NOMO-1 treated with dmso at 0.1 percent for 144 hours (cell line): Measurements from ENCODE around the gene CLDN12.

Experiments used
- DNase-seq: peaks from one replicate; lab custom pipeline; 2025; ENCODE audit not compliant: unreplicated experiment; lab: John Stamatoyannopoulos, UW

The CLDN12 gene

DNA sequence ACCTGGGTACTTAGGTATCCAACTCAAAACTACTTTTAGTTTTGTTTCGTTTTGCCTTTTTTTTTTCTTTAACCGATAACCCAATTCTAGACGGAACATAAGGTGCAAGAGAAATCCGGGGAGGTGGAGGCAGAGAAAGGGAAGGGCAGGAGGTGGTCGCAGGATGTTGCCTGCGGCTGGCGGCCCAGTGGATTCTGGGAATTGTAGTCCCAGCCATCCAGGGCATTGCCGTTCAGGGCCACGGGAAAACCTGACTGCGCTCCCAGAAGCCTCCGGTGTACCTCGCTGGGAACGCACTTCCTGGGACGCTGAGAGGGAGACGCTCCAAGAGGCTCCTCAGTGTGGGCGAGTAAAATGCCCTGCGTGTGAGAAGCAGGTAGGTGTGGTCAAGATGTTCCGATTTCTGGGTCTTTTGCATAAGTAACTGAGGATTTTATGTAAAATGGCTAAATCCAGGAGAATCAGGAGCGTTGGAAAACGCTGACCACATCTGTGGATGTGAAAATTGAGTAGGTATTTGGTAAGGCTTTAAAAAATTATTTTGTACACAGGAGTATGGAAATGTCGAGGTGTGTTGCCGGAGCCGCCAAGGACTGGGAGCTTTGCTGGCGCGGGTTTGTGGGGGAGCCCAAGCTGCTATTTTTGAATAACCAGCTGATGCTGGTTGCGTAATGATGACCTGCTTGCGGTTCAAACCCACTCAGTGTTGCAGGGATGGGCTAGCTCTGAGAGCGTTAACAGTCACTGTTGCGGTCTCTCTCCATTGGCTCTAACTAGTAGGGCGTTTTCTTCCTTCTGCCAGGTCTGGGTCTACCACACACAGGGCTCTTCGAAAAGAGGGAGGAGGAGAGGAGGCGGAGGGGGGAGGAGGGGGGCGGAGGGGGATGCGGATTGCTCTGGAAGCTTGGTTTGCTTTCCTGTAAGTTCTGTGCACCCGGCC, at the start of gene CLDN12:
TSS of gene CLDN12 (plus strand) at position 288 of the 940 bp plus-strand sequence. CDS start 9,216 bp downstream, outside the sequence.
- DNase-seq, result peak; percentile 100

DNA sequence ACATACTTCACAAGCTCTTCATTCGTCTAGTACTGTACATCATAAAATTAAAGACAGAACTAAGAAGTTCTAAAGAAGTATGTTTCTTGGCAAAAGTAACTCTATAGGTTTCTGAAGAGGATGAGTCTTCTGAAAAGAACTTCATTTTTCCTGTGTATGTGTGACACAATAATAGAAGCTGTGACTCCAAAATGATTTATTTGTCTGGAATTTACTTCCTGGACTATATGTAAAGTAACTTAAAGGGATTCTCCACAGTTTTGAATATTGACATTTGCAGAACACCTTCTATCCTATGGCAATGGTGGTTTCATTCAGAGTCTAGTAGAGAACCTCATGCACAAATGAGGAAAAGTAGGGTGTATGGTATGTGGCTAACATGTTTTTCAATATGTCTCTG, 19.8 kb upstream of the CLDN12 start:
- no peak for DNase-seq

DNA sequence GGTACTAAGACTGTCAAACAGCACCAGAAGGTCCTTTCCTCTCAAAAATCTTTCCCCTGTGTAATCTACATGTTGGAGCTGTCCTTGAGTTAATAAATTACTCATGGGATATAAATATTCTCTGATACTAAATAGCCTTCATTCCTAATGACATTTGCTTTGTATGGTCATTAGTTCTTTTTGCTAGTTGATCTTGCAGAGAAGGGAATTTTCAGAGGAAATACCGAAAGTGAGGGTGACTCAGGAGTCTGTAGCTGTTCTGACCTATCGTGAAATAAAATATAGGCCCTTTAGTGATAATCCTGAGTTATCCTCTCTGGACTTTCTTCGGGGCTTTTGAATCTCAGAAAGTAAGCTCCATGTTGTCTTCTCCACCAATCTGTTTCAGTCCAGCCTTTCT, 19.4 kb upstream of the CLDN12 start:
- DNase-seq, result no peak

DNA sequence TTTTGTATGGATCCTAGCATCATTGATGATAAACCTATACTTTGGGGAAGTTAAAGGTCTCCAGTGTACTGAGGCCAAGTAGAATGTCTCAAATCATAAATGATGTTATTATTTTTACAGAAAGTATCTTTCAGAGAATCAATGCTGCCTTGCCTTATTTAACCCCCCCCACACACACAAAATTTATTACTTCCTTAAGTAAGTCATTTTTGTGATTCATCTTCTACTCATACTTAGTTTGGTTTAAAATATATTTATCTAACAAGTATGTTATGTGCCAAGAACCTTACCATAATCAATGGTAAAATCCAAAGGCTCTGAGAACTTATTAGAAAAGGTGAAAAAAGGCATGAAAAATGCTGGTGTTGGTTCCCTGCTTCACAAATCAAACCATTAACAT, 18.8 kb upstream of the CLDN12 start:
- DNase-seq, result no peak

DNA sequence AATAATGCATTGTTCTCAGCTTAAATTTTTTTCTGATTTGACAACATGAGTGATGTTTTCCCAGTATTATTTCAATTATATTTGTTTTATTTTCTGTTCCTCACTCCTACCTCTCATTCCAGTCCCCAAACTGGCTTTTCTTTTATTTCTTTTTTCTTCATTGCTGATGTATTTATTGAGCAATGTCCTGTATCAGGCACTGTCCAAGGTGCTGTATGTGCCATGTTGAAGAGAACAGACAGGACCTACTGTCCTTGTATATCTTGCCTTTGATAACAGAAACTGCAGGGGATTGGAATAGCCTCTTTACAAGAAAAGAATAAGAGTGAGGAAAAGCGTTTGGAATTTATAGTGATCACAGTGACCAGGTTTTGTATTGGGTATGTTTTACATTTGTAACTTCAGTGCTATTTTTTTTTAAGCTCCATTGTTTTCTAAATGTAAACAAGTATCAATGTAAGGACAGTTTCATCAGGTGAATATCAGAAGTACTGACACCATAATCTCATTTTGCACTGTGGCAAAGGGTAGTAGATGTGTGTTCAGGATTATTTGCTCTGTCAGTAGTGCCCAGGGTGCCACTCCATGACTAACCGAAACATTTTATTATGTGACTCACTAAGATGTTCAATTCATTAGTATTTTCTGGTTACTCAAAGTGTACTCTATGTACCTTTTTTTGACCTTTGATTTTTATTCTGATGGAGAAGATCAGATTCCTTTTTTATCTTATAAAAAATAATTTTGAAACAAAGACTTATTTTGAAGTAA, 15.6 kb upstream of the CLDN12 start:
- DNase-seq, result no peak

DNA sequence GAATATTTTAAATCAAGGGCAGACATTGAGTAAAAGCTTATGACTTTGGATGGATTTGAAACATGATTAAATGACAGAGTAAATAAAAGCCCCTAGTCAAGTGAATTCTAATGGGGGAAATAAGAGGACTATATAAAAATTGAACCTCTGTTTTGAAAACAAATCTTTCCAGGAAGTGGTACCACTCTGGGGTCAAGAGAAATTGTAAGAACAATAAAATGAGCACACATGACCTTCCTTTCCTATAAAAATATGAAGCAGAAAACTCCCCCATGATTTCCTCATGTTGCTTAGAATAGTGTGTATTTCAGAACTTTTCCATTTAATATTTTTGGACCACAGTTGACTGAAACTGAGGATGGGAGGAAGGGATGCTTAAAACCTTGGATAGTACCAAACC, 12.3 kb upstream of the CLDN12 start:
- no peak for DNase-seq

DNA sequence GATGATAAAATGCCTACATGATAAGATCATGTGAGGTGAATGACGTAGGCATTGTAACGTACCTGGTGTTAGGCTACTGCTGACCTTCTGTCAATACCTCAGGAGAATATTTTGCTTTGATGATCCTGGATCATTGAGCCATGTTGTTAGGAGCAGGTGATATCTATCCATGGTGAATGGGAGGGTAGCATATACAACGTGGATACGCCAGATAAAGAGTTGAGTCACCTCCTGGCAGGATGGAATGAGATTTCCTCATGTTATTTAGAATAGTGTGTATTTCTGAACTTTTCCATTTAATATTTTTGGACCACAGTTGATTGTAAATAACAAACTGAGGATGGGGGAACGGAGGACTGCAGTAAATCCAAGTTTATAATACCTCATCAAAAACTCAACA, 11.8 kb upstream of the CLDN12 start:
- no peak for DNase-seq

DNA sequence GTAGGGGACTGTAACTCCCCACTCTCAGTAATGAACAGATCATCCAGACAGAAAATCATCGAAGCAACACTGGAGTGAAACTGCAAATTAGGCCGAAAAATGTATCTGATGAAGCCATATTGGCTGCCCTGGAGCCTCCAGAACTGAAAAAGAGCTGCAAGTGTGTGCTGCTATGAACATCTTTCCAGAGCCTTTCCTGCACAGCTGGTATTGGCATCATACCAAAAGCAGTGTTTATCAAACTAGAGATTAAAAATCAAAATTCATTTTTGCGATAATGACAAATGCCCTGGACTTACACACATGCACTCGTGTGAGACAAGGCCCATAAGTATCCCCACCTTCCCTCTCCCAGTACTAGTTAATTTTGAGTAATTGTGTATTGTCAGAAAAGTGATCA, 6.8 kb upstream of the CLDN12 start:
- no peak for DNase-seq

DNA sequence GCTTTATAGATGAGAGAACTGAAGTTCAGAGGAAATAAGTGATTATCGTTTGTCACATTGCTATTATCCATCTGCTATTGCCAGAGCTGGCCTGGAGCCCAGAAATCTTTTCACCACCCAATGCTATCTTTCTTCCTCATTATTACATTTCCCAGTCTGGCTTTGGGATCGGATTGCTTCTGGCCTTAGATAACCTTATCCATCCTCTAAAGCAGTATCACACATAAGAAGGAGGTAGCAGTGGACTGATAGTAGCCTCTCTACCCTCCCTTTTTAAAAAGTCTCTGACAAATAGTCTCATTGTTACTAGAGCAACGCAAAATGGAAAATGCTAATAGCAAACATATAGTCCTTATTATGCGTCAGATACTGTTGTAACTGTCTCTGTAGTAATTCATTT, 1.3 kb upstream of the CLDN12 start:
- DNase-seq, result no peak

DNA sequence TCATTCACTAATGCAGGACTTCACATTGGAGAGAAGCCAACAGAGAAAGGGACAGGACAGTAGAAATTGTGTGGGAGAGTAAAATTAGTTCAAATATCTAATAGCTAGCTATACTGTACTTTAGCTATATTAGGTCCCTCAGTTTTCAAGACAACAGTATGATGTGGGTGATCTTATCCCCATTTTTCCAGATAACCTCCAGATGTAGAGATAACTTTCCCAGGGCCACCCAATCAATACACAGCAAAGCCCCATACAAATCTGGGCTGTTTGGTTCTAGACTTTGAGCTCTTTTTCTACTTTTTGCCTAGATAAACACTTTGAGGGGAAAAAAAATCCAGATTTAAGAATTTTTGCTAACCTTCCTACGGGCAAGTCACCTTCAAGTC, 482 bp upstream of the CLDN12 start:
- no peak for DNase-seq

DNA sequence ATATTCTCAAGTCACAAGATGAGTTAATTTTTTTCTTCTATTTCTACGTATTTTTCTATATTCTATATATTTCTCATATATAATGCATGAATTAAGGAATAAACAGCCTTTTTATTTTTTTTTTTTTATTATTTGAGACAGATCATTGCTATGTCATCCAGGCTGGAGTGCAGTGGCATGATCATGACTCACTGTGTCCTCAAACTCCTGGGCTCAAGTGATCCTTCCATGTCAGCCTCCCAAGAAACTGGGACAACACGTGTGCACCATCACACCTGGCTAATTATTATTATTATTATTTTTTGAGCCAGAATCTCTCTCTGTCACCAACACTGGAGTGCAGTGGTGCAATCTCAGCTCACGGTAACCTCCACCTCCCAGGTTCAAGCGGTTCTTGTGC, 1.5 kb downstream of the CLDN12 start:
- DNase-seq, result no peak

DNA sequence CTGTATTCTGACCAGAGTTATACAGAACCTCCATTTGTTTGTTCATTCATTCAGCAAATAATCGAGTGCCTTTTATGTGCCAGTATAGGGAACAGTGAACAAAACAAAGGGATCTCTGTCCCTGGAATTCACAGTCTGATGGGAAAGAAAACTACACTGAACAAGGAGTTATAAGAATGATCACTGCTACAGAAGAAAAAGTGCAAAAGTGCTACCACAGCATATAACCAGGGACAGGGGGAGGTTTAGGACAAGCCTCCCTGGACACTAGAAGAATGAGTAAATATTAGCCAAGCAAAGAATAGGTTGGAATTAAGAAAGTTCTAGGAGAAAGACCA, 4.2 kb downstream of the CLDN12 start:
- DNase-seq, result no peak

DNA sequence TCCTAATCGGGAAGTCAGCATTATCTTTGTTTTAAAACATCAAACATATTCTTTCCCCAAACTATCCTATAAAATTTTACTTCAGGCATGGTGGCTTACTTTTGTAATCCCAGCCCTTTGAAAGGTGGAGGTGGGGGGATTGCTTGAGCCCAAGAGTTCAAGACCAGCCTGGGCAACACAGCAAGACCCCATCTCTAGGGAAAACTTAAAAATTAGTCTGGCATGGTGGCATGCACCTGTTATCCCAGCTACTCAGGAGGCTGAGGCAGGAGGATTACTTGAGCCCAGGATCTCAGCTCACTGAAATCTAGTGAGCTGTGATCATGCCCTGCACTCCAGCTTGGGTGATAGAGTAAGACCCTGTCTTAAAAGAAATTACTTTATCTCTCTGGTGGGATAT, 4.9 kb downstream of the CLDN12 start:
- DNase-seq, result no peak

DNA sequence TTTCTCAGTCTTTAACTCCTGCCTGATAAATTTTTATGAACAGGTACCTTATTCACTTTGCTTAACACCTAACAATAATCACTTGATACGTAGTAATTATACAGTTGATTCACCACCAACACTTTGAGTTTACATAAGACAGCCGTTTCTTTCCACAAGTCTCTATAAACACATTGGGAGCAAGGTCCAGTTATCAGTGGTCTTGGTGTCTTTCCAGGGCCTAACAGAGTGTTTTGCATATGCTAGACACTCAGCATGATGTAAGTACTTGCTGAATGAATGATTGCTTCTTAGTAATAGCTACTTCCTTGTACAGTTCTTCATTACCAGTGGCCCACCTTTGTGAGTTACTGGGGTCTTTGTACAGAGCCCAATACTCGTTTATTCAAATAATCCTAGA, 6.4 kb downstream of the CLDN12 start:
- no peak for DNase-seq

DNA sequence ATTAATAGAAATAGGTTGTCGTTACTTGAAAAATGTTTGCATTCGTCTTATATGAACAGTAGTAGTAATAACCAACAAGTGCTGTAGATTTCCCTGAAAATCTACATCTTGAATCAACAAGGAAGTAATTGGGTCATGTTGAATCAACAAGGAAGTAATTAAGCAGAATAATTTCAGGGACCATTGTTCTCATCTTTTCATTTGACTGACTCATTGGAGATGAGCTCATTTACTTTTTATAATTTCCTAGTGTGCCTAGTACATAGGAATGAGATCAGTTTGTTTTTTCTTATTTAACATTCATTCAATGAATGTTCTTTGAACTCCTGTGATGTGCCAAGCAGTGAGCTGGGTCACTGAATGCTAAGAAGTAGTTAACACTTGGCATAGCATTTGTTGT, 8.2 kb downstream of the CLDN12 start:
- no peak for DNase-seq

DNA sequence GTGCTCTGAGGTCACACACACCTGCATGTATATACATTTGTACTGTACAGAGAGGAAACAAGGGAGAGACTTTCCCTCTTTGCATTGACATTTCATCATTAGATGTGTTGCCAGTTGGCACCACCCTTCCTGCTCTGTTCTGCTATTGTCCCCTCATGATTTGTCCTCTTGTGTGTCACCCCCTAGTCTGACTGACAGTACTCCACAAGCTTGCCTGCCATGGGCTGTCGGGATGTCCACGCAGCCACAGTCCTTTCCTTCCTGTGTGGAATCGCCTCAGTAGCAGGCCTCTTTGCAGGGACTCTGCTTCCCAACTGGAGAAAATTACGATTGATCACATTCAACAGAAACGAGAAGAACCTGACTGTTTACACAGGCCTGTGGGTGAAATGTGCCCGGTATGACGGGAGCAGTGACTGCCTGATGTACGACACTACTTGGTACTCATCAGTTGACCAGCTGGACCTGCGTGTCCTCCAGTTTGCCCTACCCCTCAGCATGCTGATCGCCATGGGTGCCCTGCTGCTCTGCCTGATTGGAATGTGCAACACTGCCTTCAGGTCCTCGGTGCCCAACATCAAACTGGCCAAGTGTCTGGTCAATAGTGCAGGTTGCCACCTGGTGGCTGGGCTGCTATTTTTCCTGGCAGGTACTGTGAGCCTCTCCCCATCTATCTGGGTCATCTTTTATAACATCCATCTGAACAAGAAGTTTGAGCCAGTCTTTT, 9.4 kb downstream of the CLDN12 start:
- no peak for DNase-seq

DNA sequence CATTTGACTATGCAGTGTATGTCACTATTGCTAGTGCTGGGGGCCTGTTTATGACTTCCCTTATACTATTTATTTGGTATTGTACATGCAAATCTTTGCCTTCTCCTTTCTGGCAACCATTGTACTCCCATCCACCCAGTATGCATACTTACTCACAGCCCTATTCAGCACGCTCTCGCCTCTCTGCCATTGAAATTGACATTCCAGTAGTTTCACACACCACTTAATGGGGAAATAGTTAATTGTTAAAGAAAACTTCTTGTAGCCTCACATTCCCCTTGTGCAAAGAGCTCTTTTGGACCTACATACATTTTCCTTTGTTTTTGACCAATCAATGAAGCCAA, 9.9 kb downstream of the CLDN12 start:
- no peak for DNase-seq

DNA sequence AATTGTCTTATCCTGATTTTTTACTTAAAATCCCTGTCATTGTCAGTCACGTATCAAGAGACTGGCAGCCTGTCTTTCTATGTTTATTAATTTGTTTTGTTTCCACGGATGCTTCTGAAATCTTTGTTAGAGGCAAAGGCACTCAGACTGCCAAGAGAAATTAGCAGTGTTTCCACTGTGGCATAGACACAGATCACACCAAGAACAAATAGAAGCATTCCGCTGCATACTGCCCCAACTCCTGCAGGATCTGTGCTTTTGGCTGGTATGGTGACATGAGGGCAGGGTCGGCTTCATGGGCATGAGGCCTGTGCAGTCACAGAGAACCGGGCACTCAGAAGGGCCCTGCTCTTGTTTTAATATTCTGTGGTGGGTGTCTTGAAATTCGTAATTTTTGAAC, 18.4 kb downstream of the CLDN12 start:
- DNase-seq, result no peak

DNA sequence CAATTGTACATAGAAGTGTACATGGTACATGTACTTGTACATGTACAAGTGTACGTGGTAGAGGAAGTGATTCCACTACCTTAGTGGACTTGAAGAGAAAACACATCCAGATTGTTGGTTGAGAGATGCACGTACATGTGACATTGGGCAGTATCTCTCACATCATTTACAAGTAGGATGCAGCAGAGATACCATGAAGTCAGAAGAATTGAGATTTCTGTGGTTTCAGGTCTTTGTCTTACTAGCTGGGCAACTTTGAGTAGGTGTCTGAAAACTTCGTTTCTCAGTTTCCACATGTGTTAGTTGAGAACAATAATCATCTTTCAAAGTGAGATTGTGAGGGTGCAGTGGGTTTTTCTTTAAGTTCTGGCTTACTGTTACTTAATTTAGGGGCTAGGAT, 21.5 kb downstream of the CLDN12 start:
- DNase-seq, result no peak

DNA sequence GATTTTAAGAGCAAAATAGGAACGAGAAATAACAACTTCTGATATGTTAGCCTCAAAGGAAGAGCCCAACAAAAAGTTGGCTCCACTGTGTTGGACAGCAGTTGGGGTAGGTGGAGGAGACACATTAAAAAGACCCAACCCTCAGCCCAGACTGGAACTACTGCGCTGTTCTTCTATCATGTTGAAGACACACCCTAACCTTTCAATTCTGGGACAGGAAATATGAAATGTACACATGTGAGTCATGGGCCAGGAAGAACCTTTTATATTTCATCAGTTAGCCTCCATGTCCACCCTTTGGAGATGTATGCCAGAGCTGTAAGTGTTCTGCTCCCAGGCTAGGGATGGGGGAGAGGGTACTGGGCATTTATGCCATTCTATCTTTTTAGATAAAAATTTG, 22.1 kb downstream of the CLDN12 start:
- no peak for DNase-seq

DNA sequence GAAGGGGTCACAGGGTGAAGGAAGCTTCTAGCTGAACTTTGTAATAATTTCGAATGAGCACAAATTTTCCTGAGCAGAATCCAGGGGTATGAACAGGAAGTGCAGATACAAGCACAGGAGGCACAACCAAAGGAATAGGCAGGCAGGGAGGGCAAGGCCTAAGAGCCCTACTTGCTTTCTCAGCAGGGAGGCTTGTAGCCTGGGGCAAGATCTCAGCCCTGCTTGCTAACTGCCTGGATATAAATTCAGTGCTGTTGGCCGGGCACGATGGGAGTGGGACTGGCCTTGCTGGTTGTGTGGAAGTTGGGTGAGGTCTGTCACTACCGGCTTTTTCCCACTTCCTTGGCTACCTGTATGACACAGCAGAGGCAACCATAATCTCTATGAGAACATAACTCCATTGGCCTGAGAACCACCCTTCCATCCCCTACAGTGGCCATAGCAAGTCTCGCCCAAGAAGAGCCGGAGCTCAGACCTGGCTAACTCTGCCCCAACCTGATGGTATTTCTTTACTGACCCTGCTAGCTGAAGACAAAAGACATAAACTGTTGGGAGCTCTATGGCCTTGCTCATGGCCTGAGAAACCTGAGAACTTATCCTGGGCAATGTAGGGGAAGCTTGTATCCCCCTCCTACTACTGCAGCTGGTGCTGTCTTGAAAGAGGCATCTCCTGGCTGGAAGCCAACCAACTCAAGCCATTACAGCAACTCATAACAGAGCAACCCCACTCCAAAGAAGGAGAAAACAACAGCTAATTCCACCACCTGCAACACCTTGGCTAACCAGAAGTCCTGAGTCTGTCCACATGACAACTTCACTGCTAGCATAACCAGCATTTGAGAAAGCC, 27.6 kb downstream of the CLDN12 start:
- DNase-seq, result no peak
